OCI-LY3 (cell line): Measurements from ENCODE around the gene VBP1.

Source experiments
- H2AFZ ChIP-seq: fragments of 200-600, 300-600 bp; shearing (Covaris generic); 2 replicates; pipeline ENCODE4 v1.6.0; 2014; ENCODE audit warnings: antibody characterized with exemption, low read depth, low read length
- H3K27ac ChIP-seq: fragments of 200-600, 300-600 bp; sonication (generic); 2 replicates; pipeline ENCODE4 v1.5.1; 2014; ENCODE audit warnings: mild to moderate bottlenecking, low read length, moderate library complexity, mixed read lengths
- H3K27me3 ChIP-seq: fragments of 200-600, 300-600 bp; sonication (generic); 2 replicates; pipeline ENCODE4 v1.6.1; 2014; ENCODE audit warnings: low read depth, low read length, mixed read lengths
- H3K36me3 ChIP-seq: fragments of 200-600, 300-600 bp; sonication (generic); replicated peaks from 2 replicates; pipeline ENCODE3; 2014; ENCODE audit warnings: low read depth, low read length, mixed read lengths
- H3K4me1 ChIP-seq: fragments of 300-600, 200-600 bp; sonication (generic); 2 replicates; pipeline ENCODE4 v1.6.1; 2014; ENCODE audit warnings: low read length, mixed read lengths
- H3K4me2 ChIP-seq: fragments of 200-600, 300-600 bp; sonication (generic); 2 replicates; pipeline ENCODE4 v1.6.1; 2014; ENCODE audit warnings: low read length, mixed read lengths
- H3K4me3 ChIP-seq: fragments of 300-600, 200-600 bp; sonication (generic); 2 replicates; pipeline ENCODE4 v1.5.1; 2014; ENCODE audit warnings: antibody characterized with exemption, mild to moderate bottlenecking, low read length, moderate library complexity
- H3K79me2 ChIP-seq: fragments of 300-600, 200-600 bp; shearing (Covaris generic); 2 replicates; pipeline ENCODE4 v1.6.1; 2014; ENCODE audit warnings: mild to moderate bottlenecking, low read length, mixed read lengths
- H3K9ac ChIP-seq: fragments of 300-600, 200-600 bp; shearing (Covaris generic); 2 replicates; pipeline ENCODE4 v1.6.0; 2014; ENCODE audit warnings: mild to moderate bottlenecking, low read length, moderate library complexity
- H3K9me3 ChIP-seq: fragments of 200-600, 300-600 bp; shearing (Covaris generic); 2 replicates; pipeline ENCODE4 v1.6.1; 2014; ENCODE audit warnings: low read length, mixed read lengths; ENCODE audit not compliant: insufficient read depth
- H4K20me1 ChIP-seq: fragments of 200-600, 300-600 bp; sonication (generic); 2 replicates; pipeline ENCODE4 v1.6.1; 2016; ENCODE audit warnings: low read length, mixed read lengths; ENCODE audit not compliant: insufficient read depth
- CTCF ChIP-seq: fragments of 200-600, 300-600 bp; sonication (generic); IDR thresholded peaks from 2 replicates; pipeline ENCODE4 v1.5.1; 2014; ENCODE audit warnings: antibody characterized with exemption, low read length, low read depth
- EZH2phosphoT487 ChIP-seq: fragments of 200-600 bp; shearing (Covaris generic); IDR thresholded peaks from 2 replicates; pipeline ENCODE4 v1.6.1; 2018; ENCODE audit warnings: antibody characterized with exemption, mixed run types, low read depth

Gene VBP1

DNA sequence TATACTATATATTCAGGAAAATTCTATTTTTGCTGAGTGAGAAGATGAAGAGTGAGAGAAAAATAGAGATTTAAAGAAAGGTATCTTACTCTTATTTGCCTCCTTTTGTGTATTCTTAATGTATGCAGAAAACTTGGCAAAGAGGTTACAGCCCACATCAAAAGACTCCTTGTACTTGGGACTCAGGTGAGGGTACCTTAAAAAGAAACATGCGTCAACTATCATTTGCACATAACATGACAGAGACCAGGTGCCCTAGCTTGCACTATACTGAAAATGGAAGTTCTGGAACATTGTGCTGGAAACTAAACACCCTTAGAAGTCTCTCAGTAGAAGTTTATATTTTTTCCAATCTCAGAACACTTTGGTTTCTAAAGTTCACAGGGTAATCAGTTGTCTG lies 63.6 kb downstream of the VBP1 start:
- no peaks in the 10 kb centered on the region for H4K20me1 ChIP-seq
- H3K27me3 ChIP-seq, result no peaks in the 10 kb centered on the region
- no peak overlapping the region for H3K9ac ChIP-seq
- no peak overlapping the region for H3K4me3 ChIP-seq
- TF ChIP-seq EZH2phosphoT487 (no peak), CTCF (no peak)
- H3K9me3 ChIP-seq, result no peaks in the 10 kb centered on the region
- no peak overlapping the region for H3K4me2 ChIP-seq
- H3K79me2 ChIP-seq, result no peaks in the 10 kb centered on the region
- no peaks in the 10 kb centered on the region for H3K36me3 ChIP-seq
- no peaks in the 10 kb centered on the region for H3K4me1 ChIP-seq
- no peak overlapping the region for H2AFZ ChIP-seq
- no peak overlapping the region for H3K27ac ChIP-seq
